GM19395 (cell line): ENCODE results near the gene DHDDS.

Experiments used
- ATAC-seq: cut with Tn5 transposase; IDR thresholded peaks from one replicate; pipeline ENCODE4 v1.9.1; 2021; ENCODE audit warnings: mild to moderate bottlenecking, moderate library complexity; ENCODE audit not compliant: unreplicated experiment

The DHDDS gene

GRCh38 chr1:26417111-26417759 is 14.9 kb upstream of the DHDDS start:
- no peak for ATAC-seq

- ATAC-seq, result no peak
Observed at GRCh38 chr1:26418865-26419349, 13.2 kb upstream of the DHDDS start.

DNA sequence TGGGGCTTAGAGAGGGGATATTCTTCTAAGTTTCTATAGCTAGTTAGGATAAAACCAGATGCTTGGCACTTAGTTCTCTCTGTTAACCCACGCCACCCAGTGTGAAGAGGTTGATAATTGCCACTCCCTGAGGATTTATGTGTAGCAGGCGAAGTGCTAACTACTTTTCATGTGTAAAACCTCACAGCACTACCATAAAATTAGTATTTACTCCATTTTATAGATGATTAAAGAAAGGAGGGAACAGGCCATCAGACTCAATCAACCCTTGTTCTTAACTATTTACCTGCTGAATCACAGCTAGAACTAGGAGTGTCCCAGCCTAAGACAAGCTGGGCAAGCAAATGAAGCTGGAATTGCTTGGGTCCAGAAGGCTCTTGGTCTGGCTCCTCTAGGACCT is 12.6 kb upstream of the DHDDS start:
- no peak for ATAC-seq

GRCh38 chr1:26429721-26430120 is 2.4 kb upstream of the DHDDS start:
- no peak for ATAC-seq

GRCh38 chr1:26432793-26433192 is 672 bp downstream of the DHDDS start:
- ATAC-seq, result no peak

GRCh38 chr1:26434161-26434752 is 2.1 kb downstream of the DHDDS start:
- no peak for ATAC-seq

- no peak for ATAC-seq
Observed at GRCh38 chr1:26438041-26438440, 5.9 kb downstream of the DHDDS start.

GRCh38 chr1:26440259-26440658 is 8.1 kb downstream of the DHDDS start:
- ATAC-seq, result no peak

DNA sequence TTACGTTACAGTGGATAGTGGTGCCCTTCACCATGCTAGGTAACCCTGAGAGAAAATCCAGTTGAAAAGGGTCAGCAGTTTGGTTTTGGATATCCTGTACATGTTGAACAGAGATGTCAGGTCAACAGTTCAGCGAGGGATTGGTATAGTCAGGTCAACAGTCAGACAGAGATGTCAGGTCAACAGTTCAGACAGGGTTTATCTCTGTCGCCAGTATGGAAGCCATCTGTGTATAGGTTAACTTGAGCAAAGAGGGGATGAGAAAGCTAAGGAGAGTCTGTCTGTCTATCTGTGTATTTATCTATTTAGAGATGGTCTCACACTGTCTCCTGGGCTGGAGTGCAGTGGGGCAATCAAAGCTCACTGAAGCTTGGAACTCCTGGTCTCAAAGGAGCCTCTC is 17.7 kb downstream of the DHDDS start:
- ATAC-seq, result no peak

DNA sequence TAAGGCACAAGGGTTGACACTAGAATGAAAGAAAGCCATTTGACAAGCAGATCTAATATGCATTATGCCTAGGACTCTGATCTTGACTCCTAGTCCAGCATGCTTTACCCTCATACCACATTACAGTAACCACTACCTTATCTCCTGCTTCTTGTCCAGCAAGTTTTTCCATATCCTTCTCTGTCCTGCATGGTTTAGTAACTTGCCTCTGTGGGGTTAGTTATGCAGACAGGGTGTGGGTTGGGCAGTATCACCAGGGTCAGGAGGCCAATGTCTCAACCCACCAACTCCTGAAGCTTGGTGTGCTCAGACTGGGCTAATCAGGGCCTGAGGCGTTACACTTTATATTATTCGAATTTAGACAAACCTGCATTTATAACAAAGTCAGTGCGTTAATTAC is 18.8 kb downstream of the DHDDS start:
- ATAC-seq, result no peak

GRCh38 chr1:26452459-26453183 is 20.5 kb downstream of the DHDDS start:
- ATAC-seq, result no peak

- no peak for ATAC-seq
Observed at GRCh38 chr1:26459148-26459547, 27.0 kb downstream of the DHDDS start.

GRCh38 chr1:26459573-26460031 is 27.5 kb downstream of the DHDDS start:
- no peak for ATAC-seq

DNA sequence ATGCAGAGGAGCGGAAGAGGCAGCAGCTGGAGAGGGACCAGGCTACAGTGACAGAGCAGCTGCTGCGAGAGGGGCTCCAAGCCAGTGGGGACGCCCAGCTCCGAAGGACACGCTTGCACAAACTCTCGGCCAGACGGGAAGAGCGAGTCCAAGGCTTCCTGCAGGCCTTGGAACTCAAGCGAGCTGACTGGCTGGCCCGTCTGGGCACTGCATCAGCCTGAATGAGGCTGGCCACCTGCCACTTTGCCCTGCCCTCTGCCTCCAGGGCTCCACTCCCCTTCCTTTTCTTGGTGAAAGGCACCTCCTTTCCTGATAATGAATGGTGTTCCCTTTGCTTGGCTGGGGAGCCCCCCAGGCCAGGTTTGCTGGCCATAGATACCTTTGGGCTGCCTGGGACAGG is 36.8 kb downstream of the DHDDS start:
- ATAC-seq, result no peak

DNA sequence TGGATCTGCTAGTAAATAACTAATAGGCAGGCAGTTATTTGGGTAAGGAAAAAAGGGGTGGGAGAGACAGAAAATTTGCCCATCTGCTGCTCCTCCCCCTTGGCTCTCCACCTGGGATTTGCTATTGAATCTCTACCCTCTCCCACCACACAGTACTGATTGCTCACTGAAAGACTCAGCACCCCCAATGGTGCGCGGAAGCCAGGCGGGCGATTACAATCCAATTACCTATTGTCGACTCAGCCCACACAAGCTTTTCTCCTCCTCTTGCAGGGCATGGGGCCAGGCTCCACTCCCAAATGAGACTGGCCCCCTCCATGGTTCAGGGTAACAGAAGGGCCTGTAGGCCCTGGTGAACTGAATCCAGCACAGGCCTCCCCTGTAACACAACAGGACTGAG is 37.4 kb downstream of the DHDDS start:
- ATAC-seq, result no peak

GRCh38 chr1:26470878-26471497 is 38.9 kb downstream of the DHDDS start:
- no peak for ATAC-seq

DNA sequence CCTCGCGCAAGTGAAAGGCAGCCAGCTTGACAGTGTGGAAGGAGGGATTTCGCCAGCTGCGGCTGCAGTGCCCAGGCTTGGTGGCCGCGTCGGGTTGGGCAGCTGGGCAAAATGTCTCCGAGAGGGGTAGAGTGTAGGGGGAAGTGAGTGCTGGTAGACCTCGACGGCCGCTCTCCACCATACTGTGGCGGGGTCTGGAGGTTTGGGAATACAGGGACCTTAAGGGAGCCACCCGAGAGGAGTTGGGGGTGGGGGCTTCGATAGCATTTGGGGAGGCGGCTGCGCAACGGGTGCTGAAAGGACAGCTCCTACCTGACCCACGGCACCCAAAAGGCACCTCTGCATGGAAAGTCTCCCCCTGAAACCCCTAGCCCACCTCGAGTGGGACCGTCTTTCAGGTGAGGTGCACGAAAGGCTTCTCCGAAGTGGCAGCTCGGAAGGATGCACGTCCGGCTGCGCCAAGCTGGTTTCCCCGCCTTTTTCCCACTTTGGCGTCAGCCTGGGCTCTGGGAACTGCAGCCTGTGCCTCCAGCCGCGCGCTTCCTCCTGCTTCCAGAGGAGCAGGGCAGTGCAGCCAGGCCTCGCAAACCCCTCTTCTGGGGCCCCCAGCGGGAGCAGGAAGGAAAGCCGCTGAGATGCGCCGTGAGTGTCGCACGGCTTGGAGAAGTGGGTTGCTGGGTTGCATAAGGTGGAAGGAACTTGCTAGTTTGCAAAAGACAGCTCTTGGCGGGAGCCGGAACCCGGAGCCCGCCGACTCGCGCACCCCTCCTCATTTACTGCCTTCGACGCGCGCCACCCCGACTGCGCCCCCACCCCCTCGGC is 39.6 kb downstream of the DHDDS start:
- peak; percentile 18 for ATAC-seq

- ATAC-seq, result peak; percentile 54
Observed at GRCh38 chr1:26472320-26472900, 40.3 kb downstream of the DHDDS start, which contains the start of gene HMGN2. HMGN2 (plus strand) TSS chr1:26472440; CDS start chr1:26472613, 173 bp downstream.

DNA sequence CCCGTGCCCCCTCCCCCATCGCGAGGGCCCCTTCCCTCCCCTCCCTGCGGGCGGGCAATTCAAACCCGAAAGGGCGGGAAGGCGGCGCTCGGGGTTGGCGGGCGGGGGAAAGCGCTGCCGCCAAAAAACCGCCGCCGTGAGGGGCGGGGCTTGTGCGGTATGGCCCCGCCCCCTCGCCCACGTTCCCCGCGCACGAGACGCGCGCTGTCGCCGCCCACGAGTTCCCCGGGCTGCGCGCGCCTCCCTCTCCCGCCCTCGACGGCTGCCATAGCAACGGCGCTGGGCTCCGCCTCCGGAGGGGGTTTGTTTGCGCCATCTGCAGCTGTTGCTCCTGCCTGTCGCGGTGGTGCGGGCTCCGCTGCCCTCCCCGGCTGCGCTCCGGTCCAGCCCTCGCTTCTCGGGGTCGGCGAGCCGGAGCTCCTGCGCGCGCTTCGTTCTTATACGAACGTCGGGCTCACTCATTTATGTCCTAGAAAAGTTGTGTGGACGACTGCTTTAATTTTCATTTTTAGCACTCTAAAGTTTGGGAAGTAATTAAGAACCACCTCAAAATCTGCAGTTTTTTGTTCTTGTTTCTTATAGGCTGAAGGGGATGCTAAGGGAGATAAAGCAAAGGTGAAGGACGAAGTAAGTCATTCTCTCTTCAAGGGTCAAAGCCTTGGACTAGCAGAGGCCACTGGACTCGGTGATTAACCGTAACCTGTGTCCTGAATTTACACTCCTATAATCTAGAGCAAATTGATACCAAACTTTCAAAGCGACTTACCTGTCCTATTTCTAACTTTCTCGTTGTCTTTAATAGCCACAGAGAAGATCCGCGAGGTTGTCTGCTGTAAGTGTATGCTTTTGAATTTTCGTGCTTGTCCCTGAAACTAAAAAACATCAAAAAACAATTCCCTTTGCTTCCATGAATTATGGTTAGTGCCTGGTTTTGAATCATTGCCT is 41.1 kb downstream of the DHDDS start:
- ATAC-seq, result peak; percentile 66
